B cell (primary cell): Measurements from ENCODE around the gene GALNT6. TPM values are rescaled to one million over a fixed set of nuclear protein-coding genes. Genes with fewer than 3 reads are reported as not detected.

Experiments used
- ATAC-seq: fragments of 200-7000 bp; cut with Tn5 transposase; one replicate; pipeline ENCODE4 v1.10.0; 2021; ENCODE audit warnings: low read depth, mild to moderate bottlenecking, moderate number of reproducible peaks, moderate library complexity
- CTCF ChIA-PET: fragments of 350-600 bp; sonication (Branson Sonifier 250); formaldehyde crosslinking; loops from one replicate; lab custom pipeline; 2021; ENCODE audit warnings: antibody characterized with exemption, inconsistent platforms; lab: Charles Lee
- POLR2A ChIA-PET: fragments of 350-600 bp; sonication (Branson Sonifier 250); formaldehyde crosslinking; loops from one replicate; lab custom pipeline; 2021; ENCODE audit warnings: antibody characterized with exemption; lab: Charles Lee
- DNase-seq: peaks from one replicate; pipeline ENCODE4 v3.0.0; 2013
- H2AFZ ChIP-seq: 2 replicates; pipeline ENCODE4 v1.6.1; 2012; ENCODE audit warnings: mild to moderate bottlenecking, low read depth, low read length; ENCODE audit not compliant: insufficient read depth, poor library complexity, severe bottlenecking
- H3K27ac ChIP-seq, 2 donors: 1 replicate in 1 of 2; 2 replicates in 1 of 2; pipeline ENCODE4 v1.5.1; 2012 to 2013; ENCODE audit warnings: low read length in 2 of 2, mild to moderate bottlenecking in 2 of 2, moderate library complexity in 1 of 2
- H3K27me3 ChIP-seq, 4 experiments: fragments of 200-600 bp in 1 of 4; sonication (generic) in 1 of 4; replicated peaks in 1 of 4; 1 replicate in 2 of 4; 2 replicates in 2 of 4; pipeline versions ENCODE4 v1.6.1 to v1.7.0; 2013 to 2016; ENCODE audit warnings: low read length in 3 of 4, mild to moderate bottlenecking in 2 of 4, mixed read lengths in 1 of 4, moderate library complexity in 1 of 4; ENCODE audit not compliant: insufficient read depth in 4 of 4, control insufficient read depth in 3 of 4; ENCODE audit errors: control extremely low read depth in 1 of 4
- H3K36me3 ChIP-seq, 2 experiments: replicated peaks in 1 of 2; 1 replicate in 1 of 2; 2 replicates in 1 of 2; pipeline versions ENCODE4 v1.6.1 to v1.7.1; 2013; ENCODE audit warnings: low read length in 1 of 2; ENCODE audit not compliant: insufficient read depth in 2 of 2, control insufficient read depth in 1 of 2; ENCODE audit errors: control extremely low read depth in 1 of 2, extremely low read depth in 1 of 2
- H3K4me1 ChIP-seq, 2 donors: fragments of 200-600 bp in 1 of 2; sonication (generic) in 1 of 2; 1 replicate in 1 of 2; 2 replicates in 1 of 2; pipeline versions ENCODE4 v1.5.1 to v1.6.1; 2013 to 2017; ENCODE audit warnings: low read length in 2 of 2; ENCODE audit not compliant: control insufficient read depth in 2 of 2, insufficient read depth in 2 of 2
- H3K4me2 ChIP-seq: replicated peaks from 2 replicates; pipeline ENCODE3; 2012; ENCODE audit warnings: mild to moderate bottlenecking, low read depth, low read length; ENCODE audit not compliant: poor library complexity, severe bottlenecking
- H3K4me3 ChIP-seq, 5 experiments: fragments of 200-600 bp in 1 of 5; sonication (generic) in 1 of 5; 1 replicate in 3 of 5; 2 replicates in 2 of 5; pipeline versions ENCODE4 v1.5.1 to v1.7.0; 2011 to 2016; ENCODE audit warnings: low read length in 4 of 5, mild to moderate bottlenecking in 4 of 5, low read depth in 2 of 5, control low read depth in 1 of 5, moderate library complexity in 1 of 5; ENCODE audit not compliant: insufficient read depth in 1 of 5; ENCODE audit errors: control extremely low read depth in 1 of 5, extremely low read depth in 1 of 5
- H3K79me2 ChIP-seq: fragments of 200-600 bp; sonication (generic); one replicate; pipeline ENCODE4 v1.6.0; 2016; ENCODE audit warnings: low read length; ENCODE audit not compliant: control insufficient read depth, insufficient read depth
- H3K9ac ChIP-seq: fragments of 200-600 bp; sonication (generic); 2 replicates; pipeline ENCODE4 v1.6.1; 2017; ENCODE audit warnings: mild to moderate bottlenecking, low read length, moderate library complexity
- H3K9me3 ChIP-seq, 3 donors: one replicate each; pipeline versions ENCODE4 v1.6.1 to v1.7.1; 2013; ENCODE audit warnings: low read length in 2 of 3; ENCODE audit not compliant: control insufficient read depth in 2 of 3, insufficient read depth in 1 of 3; ENCODE audit errors: control extremely low read depth in 1 of 3
- H4K20me1 ChIP-seq: 2 replicates; pipeline ENCODE4 v1.6.0; 2012; ENCODE audit warnings: mild to moderate bottlenecking, low read length; ENCODE audit not compliant: insufficient read depth, control insufficient read depth, poor library complexity, severe bottlenecking
- H3K27ac Mint-ChIP-seq: one replicate; pipeline ENCODE4 v1.8.0; 2021; ENCODE audit warnings: mixed read lengths
- H3K27me3 Mint-ChIP-seq: one replicate; pipeline ENCODE4 v1.8.0; 2021; ENCODE audit warnings: mixed read lengths
- H3K4me1 Mint-ChIP-seq: one replicate; pipeline ENCODE4 v1.8.0; 2021; ENCODE audit warnings: mixed read lengths
- H3K4me3 Mint-ChIP-seq: one replicate; pipeline ENCODE4 v1.8.0; 2021; ENCODE audit warnings: mixed read lengths
- H3K9me3 Mint-ChIP-seq: one replicate; pipeline ENCODE4 v1.8.0; 2022; ENCODE audit warnings: mixed read lengths; ENCODE audit not compliant: insufficient read depth
- EZH2 ChIP-seq: IDR thresholded peaks from 2 replicates; pipeline ENCODE4 v1.6.1; 2012; ENCODE audit warnings: borderline replicate concordance, low read depth, mild to moderate bottlenecking, moderate library complexity, low read length; ENCODE audit not compliant: insufficient read depth, poor library complexity, severe bottlenecking
- WGBS: methylation state at CpG from one replicate; pipeline ENCODE4 v1.1.5; 2013; ENCODE audit warnings: missing lambda C conversion rate; ENCODE audit not compliant: insufficient coverage; 5-methylcytosine and 5-hydroxymethylcytosine counted together
- intact Hi-C: fragments of 100-400 bp; cut with micrococcal nuclease; formaldehyde crosslinking; loops from one replicate; pipeline ENCODE4 v1.10.0; 2022
- polyA plus RNA-seq: library from polyadenylated mRNA; depleted of rRNA; stranded (reverse); fragments of >200 nt; gene quantifications from 2 replicates; pipeline ENCODE4 v1.2.3, GENCODE V29; 2012
- total RNA-seq, 2 donors: library from RNA; stranded (reverse); fragments of 120-200 nt in 1 of 2; gene quantifications; 1 replicate in 1 of 2; 2 replicates in 1 of 2; pipeline versions ENCODE4 v1.2.3 to v1.2.4, GENCODE V29; 2013 to 2022
- TF ChIP-seq, protein P1 (sequence below): fragments of 200-600 bp; IDR thresholded peaks from one replicate; pipeline ENCODE4 v1.8.0; 2022; ENCODE audit warnings: antibody characterized with exemption, mild to moderate bottlenecking

Gene GALNT6
- total and polyA plus RNA-seq, 2 donors (not counting 1 experiment from before 2014, with no cell fraction given) = 9.0 to 10.3 TPM

DNA sequence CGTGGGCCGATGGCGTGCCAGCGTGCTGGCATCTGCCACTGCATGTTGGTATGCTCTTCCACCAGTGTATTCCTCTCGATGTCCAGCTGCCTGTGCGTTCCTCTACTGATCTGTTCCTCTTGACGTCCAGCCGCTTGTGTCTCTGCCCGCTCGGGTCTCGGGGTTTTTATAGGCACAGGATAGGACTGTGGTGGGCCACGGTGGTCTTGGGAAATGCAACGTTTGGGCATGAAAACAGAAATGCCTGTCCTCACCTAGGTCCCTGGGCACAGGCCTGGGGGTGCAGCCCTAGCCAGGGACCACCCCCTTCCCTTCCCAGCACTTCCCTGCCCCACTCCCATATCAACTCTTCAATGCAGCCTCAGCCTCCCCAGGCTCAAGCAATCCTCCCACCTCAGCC is 10.3 kb upstream of the GALNT6 start:
- no peaks in the 10 kb centered on the region for H3K9me3 Mint-ChIP-seq
- intact Hi-C loops = no loop called here
- no peak for DNase-seq
- no peak for ATAC-seq
- Histone ChIP-seq H4K20me1 (no peaks in the 10 kb centered on the region), H3K4me3 (no peak overlapping the region), H2AFZ (no peak overlapping the region), H3K27ac (no peak overlapping the region), H3K36me3 (no peaks in the 10 kb centered on the region), H3K9ac (no peak overlapping the region), H3K79me2 (peaks cover 21% of the 10 kb centered on the region), H3K4me1 (peaks cover 13 to 15% of the 10 kb centered on the region in 2 donors), H3K9me3 (no peaks in the 10 kb centered on the region), H3K4me2 (no peak overlapping the region), H3K27me3 (no peaks in the 10 kb centered on the region)
- no peak overlapping the region for H3K27ac Mint-ChIP-seq
- peaks cover 19% of the 10 kb centered on the region for H3K4me1 Mint-ChIP-seq
- CTCF ChIA-PET = interaction anchor here (1.0 kb wide), 1 partner anchor 10 kb away, joined by 5 read pairs; no protein-coding TSS in a partner anchor
- TF ChIP-seq, protein P1, sequence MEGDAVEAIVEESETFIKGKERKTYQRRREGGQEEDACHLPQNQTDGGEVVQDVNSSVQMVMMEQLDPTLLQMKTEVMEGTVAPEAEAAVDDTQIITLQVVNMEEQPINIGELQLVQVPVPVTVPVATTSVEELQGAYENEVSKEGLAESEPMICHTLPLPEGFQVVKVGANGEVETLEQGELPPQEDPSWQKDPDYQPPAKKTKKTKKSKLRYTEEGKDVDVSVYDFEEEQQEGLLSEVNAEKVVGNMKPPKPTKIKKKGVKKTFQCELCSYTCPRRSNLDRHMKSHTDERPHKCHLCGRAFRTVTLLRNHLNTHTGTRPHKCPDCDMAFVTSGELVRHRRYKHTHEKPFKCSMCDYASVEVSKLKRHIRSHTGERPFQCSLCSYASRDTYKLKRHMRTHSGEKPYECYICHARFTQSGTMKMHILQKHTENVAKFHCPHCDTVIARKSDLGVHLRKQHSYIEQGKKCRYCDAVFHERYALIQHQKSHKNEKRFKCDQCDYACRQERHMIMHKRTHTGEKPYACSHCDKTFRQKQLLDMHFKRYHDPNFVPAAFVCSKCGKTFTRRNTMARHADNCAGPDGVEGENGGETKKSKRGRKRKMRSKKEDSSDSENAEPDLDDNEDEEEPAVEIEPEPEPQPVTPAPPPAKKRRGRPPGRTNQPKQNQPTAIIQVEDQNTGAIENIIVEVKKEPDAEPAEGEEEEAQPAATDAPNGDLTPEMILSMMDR = no peak
- no peak for TF ChIP-seq EZH2
- no peaks in the 10 kb centered on the region for H3K27me3 Mint-ChIP-seq
- POLR2A ChIA-PET = no interaction called here
- WGBS = 98% methylated on average over 8 of the region's 13 CpGs
- no peak overlapping the region for H3K4me3 Mint-ChIP-seq

DNA sequence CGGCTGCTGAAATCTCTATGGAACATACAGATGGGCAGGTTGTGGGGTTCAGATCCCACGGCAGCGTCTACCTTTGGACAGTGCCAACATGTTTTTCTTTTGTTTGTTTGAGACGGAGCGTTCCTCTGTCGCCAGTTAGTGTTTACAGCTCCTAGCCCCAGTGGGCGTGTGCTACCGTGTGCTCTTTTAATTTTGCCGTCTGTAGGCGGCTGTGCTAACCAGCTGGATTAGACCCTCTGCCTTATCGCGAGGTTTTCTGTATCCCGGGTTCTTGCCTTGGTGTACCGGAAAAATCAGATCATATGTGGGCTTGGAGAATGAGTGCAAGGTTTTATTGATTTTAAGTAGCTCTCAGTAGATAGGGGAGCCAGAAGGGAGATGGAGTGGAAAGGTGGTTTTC is 9.8 kb upstream of the GALNT6 start:
- peaks cover 22% of the 10 kb centered on the region for H3K4me1 Mint-ChIP-seq
- Histone ChIP-seq H3K27me3 (no peaks in the 10 kb centered on the region), H3K79me2 (peaks cover 21% of the 10 kb centered on the region), H3K27ac (no peak overlapping the region), H4K20me1 (no peaks in the 10 kb centered on the region), H3K4me3 (no peak overlapping the region), H3K9me3 (no peaks in the 10 kb centered on the region), H2AFZ (no peak overlapping the region), H3K9ac (no peak overlapping the region), H3K36me3 (no peaks in the 10 kb centered on the region), H3K4me2 (no peak overlapping the region), H3K4me1 (peaks cover 15 to 19% of the 10 kb centered on the region in 2 donors)
- no peak for TF ChIP-seq EZH2
- TF ChIP-seq, protein P1 = no peak
- no peak overlapping the region for H3K27ac Mint-ChIP-seq
- no peak for ATAC-seq
- H3K9me3 Mint-ChIP-seq = no peaks in the 10 kb centered on the region
- intact Hi-C loops = no loop called here
- ChIA-PET CTCF (no interaction called here), POLR2A (no interaction called here)
- WGBS = 97% methylated on average over 13 of the region's 14 CpGs
- H3K4me3 Mint-ChIP-seq = no peak overlapping the region
- DNase-seq = no peak
- no peaks in the 10 kb centered on the region for H3K27me3 Mint-ChIP-seq
